Nephron (organoid): ENCODE results near the gene ALDH2.

ENCODE experiments used
- H3K27ac Mint-ChIP-seq, 3 experiments: 2 replicates each; pipeline ENCODE4 v1.8.0; 2020; ENCODE audit warnings: mixed read lengths in 3 of 3, mild to moderate bottlenecking in 2 of 3, moderate library complexity in 1 of 3
- H3K27me3 Mint-ChIP-seq: 2 replicates; pipeline ENCODE4 v1.8.0; 2021; ENCODE audit warnings: low read depth, mild to moderate bottlenecking, moderate library complexity, mixed read lengths
- H3K36me3 Mint-ChIP-seq: 2 replicates; pipeline ENCODE4 v1.8.0; 2020; ENCODE audit warnings: low read depth, mixed read lengths
- H3K4me1 Mint-ChIP-seq: 2 replicates; pipeline ENCODE4 v1.8.0; 2020; ENCODE audit warnings: mixed read lengths
- H3K4me3 Mint-ChIP-seq, 3 experiments: 2 replicates each; pipeline ENCODE4 v1.8.0; 2020; ENCODE audit warnings: mild to moderate bottlenecking in 3 of 3, mixed read lengths in 3 of 3, moderate library complexity in 2 of 3
- H3K9me3 Mint-ChIP-seq: 2 replicates; pipeline ENCODE4 v1.8.0; 2020; ENCODE audit warnings: mixed read lengths
- TF ChIP-seq, protein P1 (sequence below), 3 experiments: fragments of 200-600 bp; sonication (generic); IDR thresholded peaks; one replicate each; pipeline ENCODE4 v1.5.0; 2021; ENCODE audit warnings: antibody characterized with exemption in 3 of 3; ENCODE audit not compliant: unreplicated experiment in 3 of 3

ALDH2 gene

DNA sequence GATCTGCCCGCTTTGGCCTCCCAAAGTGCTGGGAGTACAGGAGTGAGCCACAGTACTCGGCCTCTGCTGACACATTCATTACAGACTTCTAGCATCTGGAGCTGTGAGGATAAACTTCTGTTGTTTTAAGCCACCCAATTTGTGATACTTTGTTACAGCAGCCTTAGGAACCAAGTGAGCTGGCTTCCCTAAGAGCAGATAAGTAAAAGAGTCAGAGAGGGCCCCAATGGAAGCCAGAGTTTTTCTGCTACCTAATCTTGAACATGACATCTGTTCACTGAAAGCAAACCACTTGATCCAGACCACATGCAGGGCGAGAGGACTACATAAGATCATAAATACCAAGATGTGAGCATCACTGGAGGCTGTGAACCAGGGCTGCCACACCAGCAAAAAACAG lies 71.6 kb downstream of the ALDH2 start:
- Mint-ChIP-seq H3K27ac (no peak overlapping the region), H3K9me3 (peaks cover 3% of the 10 kb centered on the region), H3K27me3 (no peaks in the 10 kb centered on the region), H3K4me1 (peaks cover 29% of the 10 kb centered on the region), H3K4me3 (peak overlapping the region; percentile 58 to 100 (median 69)), H3K36me3 (peaks cover 32% of the 10 kb centered on the region)
- TF ChIP-seq, protein P1, sequence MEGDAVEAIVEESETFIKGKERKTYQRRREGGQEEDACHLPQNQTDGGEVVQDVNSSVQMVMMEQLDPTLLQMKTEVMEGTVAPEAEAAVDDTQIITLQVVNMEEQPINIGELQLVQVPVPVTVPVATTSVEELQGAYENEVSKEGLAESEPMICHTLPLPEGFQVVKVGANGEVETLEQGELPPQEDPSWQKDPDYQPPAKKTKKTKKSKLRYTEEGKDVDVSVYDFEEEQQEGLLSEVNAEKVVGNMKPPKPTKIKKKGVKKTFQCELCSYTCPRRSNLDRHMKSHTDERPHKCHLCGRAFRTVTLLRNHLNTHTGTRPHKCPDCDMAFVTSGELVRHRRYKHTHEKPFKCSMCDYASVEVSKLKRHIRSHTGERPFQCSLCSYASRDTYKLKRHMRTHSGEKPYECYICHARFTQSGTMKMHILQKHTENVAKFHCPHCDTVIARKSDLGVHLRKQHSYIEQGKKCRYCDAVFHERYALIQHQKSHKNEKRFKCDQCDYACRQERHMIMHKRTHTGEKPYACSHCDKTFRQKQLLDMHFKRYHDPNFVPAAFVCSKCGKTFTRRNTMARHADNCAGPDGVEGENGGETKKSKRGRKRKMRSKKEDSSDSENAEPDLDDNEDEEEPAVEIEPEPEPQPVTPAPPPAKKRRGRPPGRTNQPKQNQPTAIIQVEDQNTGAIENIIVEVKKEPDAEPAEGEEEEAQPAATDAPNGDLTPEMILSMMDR (IDR thresholded peaks at IDR 0.05; ENCODE audit: unreplicated experiment in 3 of 3) = no peak

GRCh38 chr12:111840807-111841206 lies 74.1 kb downstream of the ALDH2 start:
- Mint-ChIP-seq H3K9me3 (no peaks in the 10 kb centered on the region), H3K4me1 (peaks cover 38% of the 10 kb centered on the region), H3K27ac (peak overlapping the region; percentile 99), H3K36me3 (peaks cover 43% of the 10 kb centered on the region), H3K4me3 (peak overlapping the region; percentile 99 to 100 (median 99)), H3K27me3 (no peaks in the 10 kb centered on the region)
- TF ChIP-seq, protein P1 (IDR thresholded peaks at IDR 0.05; ENCODE audit: unreplicated experiment in 3 of 3) = no peak

DNA sequence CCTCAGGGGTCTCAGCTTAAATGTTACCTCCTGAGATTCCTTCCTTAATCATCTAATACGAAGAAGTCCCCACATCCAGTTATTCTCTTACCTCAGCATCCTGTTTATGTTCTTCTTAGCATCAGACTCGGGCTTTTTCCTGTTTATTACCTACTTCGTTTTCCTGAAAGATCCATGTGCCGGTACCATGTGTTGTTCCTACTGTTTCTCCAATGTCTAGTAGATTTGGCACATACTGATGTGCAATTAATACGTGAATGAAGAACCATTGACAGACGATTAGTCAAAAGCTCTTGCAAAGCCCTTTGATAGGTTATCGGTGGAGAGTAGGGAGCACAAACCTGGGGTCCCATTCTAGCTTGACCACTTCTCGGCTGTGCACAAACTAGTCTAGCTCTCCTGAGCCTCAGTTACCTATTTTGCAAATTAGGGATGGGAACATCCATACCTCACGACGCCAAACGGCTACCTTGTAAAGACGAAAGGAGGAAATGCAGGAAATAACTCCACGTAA lies 74.6 kb downstream of the ALDH2 start:
- Mint-ChIP-seq H3K27ac (peak overlapping the region; percentile 99), H3K27me3 (no peaks in the 10 kb centered on the region), H3K4me1 (peaks cover 38% of the 10 kb centered on the region), H3K9me3 (no peaks in the 10 kb centered on the region), H3K4me3 (peak overlapping the region; percentile 99 to 100 (median 99)), H3K36me3 (peaks cover 48% of the 10 kb centered on the region)
- TF ChIP-seq, protein P1 (IDR thresholded peaks at IDR 0.05; ENCODE audit: unreplicated experiment in 3 of 3) = no peak

DNA sequence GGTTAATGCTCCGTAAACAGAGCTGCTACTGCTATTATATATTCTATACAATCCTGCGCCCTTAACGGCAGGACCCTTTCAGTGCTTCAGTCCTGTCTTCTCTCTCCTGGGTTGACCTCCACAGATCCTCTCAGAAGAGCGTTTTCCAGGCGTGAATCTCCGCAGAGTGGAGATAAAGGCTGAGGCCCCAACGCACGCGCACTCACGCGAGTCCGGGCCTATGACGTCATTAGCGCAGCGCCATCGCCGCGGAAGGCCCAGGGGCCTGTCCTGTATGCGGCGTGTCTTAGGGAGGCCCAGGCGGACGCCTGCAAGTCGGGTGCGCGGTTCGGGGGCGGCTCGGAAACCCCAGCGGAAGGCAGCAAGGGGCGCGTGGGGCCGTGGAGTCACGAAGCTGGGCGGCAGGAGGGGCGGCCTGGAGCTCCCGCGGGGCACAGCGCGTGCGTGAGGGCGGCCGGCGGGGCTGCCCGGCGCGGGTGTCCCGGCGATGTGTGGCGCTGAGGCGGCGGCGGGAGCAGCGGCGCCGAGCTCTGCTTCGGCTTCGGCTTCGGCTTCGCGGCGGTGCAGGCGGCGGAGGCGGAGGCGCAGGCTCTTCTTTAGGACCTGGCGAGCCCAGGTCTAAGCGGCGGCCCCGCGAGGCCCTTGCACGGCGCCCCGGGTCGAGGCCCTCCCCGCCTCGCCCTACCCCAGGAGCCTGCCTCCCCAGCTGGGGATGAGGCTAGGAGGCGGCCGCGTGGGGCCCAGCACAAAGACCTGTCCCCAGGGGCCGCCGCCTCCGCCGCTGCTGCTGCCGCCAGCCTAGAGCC lies 75.2 kb downstream of the ALDH2 start, which contains the start of gene MAPKAPK5:
TSS of gene MAPKAPK5 (plus strand) at position 479 of the 806 bp plus-strand sequence. CDS start 506 bp downstream, outside the sequence.
- TF ChIP-seq, protein P1 (IDR thresholded peaks at IDR 0.05; ENCODE audit: unreplicated experiment in 3 of 3) = no peak
- Mint-ChIP-seq H3K4me1 (peaks cover 38% of the 10 kb centered on the region), H3K27me3 (no peaks in the 10 kb centered on the region), H3K27ac (peak within 1 kb of the TSS; percentile 99 to 100 (median 100)), H3K9me3 (no peaks in the 10 kb centered on the region), H3K4me3 (peak within 1 kb of the TSS; percentile 99 to 100 (median 100)), H3K36me3 (peaks cover 52% of the 10 kb centered on the region)

DNA sequence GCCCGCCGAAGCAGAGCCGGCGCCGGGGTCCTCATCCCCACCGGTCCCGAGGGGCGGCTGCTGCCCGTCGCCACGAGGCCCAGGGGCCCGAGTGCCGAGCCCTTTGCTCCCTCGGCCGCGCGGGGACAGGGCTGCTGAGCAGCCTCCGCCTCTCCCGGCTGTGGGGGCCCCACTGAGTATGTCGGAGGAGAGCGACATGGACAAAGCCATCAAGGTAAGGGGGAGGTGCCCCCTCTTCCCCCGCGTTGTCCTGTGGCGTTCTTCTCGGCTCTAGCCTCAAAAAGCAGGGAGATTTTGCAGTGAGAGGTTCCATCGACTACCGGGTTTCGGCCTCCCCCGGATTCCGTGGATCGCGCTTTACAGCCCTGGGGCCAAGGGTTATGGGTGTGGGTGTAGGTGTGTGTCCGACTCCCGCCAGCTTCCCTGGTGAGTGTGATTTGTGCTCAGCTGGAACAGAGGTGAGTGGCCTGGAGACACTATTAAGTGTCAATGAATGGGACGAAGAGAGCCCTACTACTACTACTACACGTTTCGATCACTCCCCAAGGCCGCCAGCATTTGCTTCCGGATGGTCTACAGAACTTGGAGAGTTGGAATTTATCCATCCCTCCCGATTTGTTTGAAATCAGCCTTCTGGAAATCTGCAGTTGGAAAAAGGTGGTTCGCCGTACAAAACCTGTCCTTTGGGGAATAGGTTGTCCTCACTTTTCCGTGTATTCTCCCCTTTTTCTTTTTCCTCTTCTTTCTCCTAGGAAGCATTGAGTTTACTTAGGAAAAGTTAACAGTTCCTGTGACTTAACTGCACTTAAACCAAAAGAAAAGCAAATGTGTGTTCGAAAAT lies 76.0 kb downstream of the ALDH2 start:
- H3K9me3 Mint-ChIP-seq = peaks cover 3% of the 10 kb centered on the region
- peak overlapping the region; percentile 99 to 100 (median 100) for H3K27ac Mint-ChIP-seq
- H3K36me3 Mint-ChIP-seq = peaks cover 56% of the 10 kb centered on the region
- H3K4me3 Mint-ChIP-seq = peak overlapping the region; percentile 97 to 100 (median 99)
- no peaks in the 10 kb centered on the region for H3K27me3 Mint-ChIP-seq
- TF ChIP-seq, protein P1 (IDR thresholded peaks at IDR 0.05; ENCODE audit: unreplicated experiment in 3 of 3) = no peak
- H3K4me1 Mint-ChIP-seq = peaks cover 38% of the 10 kb centered on the region
